CD4-positive, alpha-beta T cell (primary cell): ENCODE measurements around the gene DPP9. TPM values are rescaled to one million over a fixed set of nuclear protein-coding genes. Genes with fewer than 3 reads are reported as not detected.

Source experiments
- ATAC-seq: fragments of 200-7000 bp; cut with Tn5 transposase; one replicate; pipeline ENCODE4 v1.10.0; 2022; ENCODE audit warnings: mild to moderate bottlenecking; ENCODE audit not compliant: poor library complexity
- CTCF ChIA-PET: fragments of 350-600 bp; sonication (Branson Sonifier 250); formaldehyde crosslinking; loops from one replicate; lab custom pipeline; 2021; ENCODE audit warnings: antibody characterized with exemption, inconsistent platforms; lab: Charles Lee
- POLR2A ChIA-PET: fragments of 350-600 bp; sonication (Branson Sonifier 250); formaldehyde crosslinking; loops from one replicate; lab custom pipeline; 2021; ENCODE audit warnings: antibody characterized with exemption, inconsistent platforms; lab: Charles Lee
- DNase-seq, 14 experiments: peaks; one replicate each; pipeline ENCODE4 v3.0.0-alpha.2; 2013 to 2020; ENCODE audit warnings: mixed read lengths in 2 of 14
- H3K27ac ChIP-seq, 2 donors: one replicate each; pipeline versions ENCODE4 v1.5.1 to v1.7.0; 2013; ENCODE audit warnings: low read length in 2 of 2, low read depth in 1 of 2, mild to moderate bottlenecking in 1 of 2
- H3K27me3 ChIP-seq, 2 experiments: 1 replicate in 1 of 2; 2 replicates in 1 of 2; pipeline versions ENCODE4 v1.6.1 to v1.7.0; 2013; ENCODE audit warnings: low read length in 2 of 2, control low read depth in 1 of 2, mild to moderate bottlenecking in 1 of 2, moderate library complexity in 1 of 2; ENCODE audit not compliant: insufficient read depth in 2 of 2, control insufficient read depth in 1 of 2
- H3K36me3 ChIP-seq: one replicate; pipeline ENCODE4 v1.6.1; 2013; ENCODE audit warnings: low read length, control low read depth; ENCODE audit not compliant: insufficient read depth
- H3K4me1 ChIP-seq: one replicate; pipeline ENCODE4 v1.6.1; 2013; ENCODE audit warnings: low read length, control low read depth; ENCODE audit not compliant: insufficient read depth
- H3K4me3 ChIP-seq: one replicate; pipeline ENCODE4 v1.5.1; 2013; ENCODE audit warnings: mild to moderate bottlenecking, low read length, moderate library complexity
- H3K9me3 ChIP-seq, 2 experiments: 1 replicate in 1 of 2; 2 replicates in 1 of 2; pipeline versions ENCODE4 v1.6.1 to v1.7.0; 2013; ENCODE audit warnings: low read length in 2 of 2, mild to moderate bottlenecking in 2 of 2, control low read depth in 1 of 2, moderate library complexity in 1 of 2; ENCODE audit not compliant: control insufficient read depth in 1 of 2, insufficient read depth in 1 of 2
- H3K27ac Mint-ChIP-seq: one replicate; pipeline ENCODE4 v1.8.0; 2020; ENCODE audit warnings: mixed read lengths
- H3K27me3 Mint-ChIP-seq: one replicate; pipeline ENCODE4 v1.8.0; 2021; ENCODE audit warnings: mixed read lengths
- H3K36me3 Mint-ChIP-seq: one replicate; pipeline ENCODE4 v1.8.0; 2021; ENCODE audit warnings: low read depth, mixed read lengths
- H3K4me1 Mint-ChIP-seq: one replicate; pipeline ENCODE4 v1.8.0; 2021; ENCODE audit warnings: low read depth, mixed read lengths
- H3K4me3 Mint-ChIP-seq: one replicate; pipeline ENCODE4 v1.8.0; 2020; ENCODE audit warnings: mild to moderate bottlenecking, mixed read lengths
- H3K9me3 Mint-ChIP-seq: one replicate; pipeline ENCODE4 v1.8.0; 2020; ENCODE audit warnings: mixed read lengths
- intact Hi-C, 2 experiments: fragments of 100-400 bp; cut with DNase I in 1 of 2; cut with micrococcal nuclease in 1 of 2; formaldehyde crosslinking; loops; one replicate each; pipeline versions ENCODE4 v1.15.1 to v1.9.0; 2023 to 2025; cut with DNase I, micrococcal nuclease
- total RNA-seq, 174 experiments: library from RNA in 2 of 174; stranded (reverse) in 2 of 174; gene quantifications; one replicate each; pipeline ENCODE4 v1.2.3 and lab custom pipeline; 2021 to 2026
- TF ChIP-seq, protein P1 (sequence below): fragments of 200-600 bp; IDR thresholded peaks from one replicate; pipeline ENCODE4 v1.8.0; 2022; ENCODE audit warnings: antibody characterized with exemption, mild to moderate bottlenecking

The DPP9 gene
- total RNA-seq, 2 experiments from 2014 or later, result 67.9 to 72.8 TPM

- no peaks in the 10 kb centered on the region for H3K36me3 ChIP-seq
- peak; percentile 65 to 91 (median 74) for DNase-seq
- H3K27me3 Mint-ChIP-seq, result peaks cover 36% of the 10 kb centered on the region
- no peak overlapping the region for H3K4me3 Mint-ChIP-seq
- H3K27ac ChIP-seq, result no peak overlapping the region
- intact Hi-C loops, result no loop called here
- peaks cover under 1 to 3% of the 10 kb centered on the region in 2 experiments for H3K27me3 ChIP-seq
- no peaks in the 10 kb centered on the region for H3K9me3 ChIP-seq
- POLR2A ChIA-PET, result interaction anchor here (1.2 to 1.6 kb wide), 2 partner anchors 22 to 44 kb away, joined by 3 to 8 read pairs; partner anchors contain the start of gene FEM1A
- TF ChIP-seq, protein P1, sequence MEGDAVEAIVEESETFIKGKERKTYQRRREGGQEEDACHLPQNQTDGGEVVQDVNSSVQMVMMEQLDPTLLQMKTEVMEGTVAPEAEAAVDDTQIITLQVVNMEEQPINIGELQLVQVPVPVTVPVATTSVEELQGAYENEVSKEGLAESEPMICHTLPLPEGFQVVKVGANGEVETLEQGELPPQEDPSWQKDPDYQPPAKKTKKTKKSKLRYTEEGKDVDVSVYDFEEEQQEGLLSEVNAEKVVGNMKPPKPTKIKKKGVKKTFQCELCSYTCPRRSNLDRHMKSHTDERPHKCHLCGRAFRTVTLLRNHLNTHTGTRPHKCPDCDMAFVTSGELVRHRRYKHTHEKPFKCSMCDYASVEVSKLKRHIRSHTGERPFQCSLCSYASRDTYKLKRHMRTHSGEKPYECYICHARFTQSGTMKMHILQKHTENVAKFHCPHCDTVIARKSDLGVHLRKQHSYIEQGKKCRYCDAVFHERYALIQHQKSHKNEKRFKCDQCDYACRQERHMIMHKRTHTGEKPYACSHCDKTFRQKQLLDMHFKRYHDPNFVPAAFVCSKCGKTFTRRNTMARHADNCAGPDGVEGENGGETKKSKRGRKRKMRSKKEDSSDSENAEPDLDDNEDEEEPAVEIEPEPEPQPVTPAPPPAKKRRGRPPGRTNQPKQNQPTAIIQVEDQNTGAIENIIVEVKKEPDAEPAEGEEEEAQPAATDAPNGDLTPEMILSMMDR, result no peak
- H3K36me3 Mint-ChIP-seq, result no peaks in the 10 kb centered on the region
- H3K4me1 ChIP-seq, result peaks cover 5% of the 10 kb centered on the region
- ATAC-seq, result peak; percentile 97
- CTCF ChIA-PET, result interaction anchor here (0.8 to 1.3 kb wide), 3 partner anchors 22 to 37 kb away, joined by 3 to 7 read pairs (median 5); partner anchors contain the start of gene FEM1A
- H3K4me1 Mint-ChIP-seq, result peaks cover 5% of the 10 kb centered on the region
- no peak overlapping the region for H3K4me3 ChIP-seq
- peaks cover 3% of the 10 kb centered on the region for H3K9me3 Mint-ChIP-seq
- H3K27ac Mint-ChIP-seq, result no peak overlapping the region
Measured at GRCh38 chr19:4768934-4769777, 45.5 kb upstream of the DPP9 start.

GRCh38 chr19:4764393-4764660 lies 40.7 kb upstream of the DPP9 start:
- Histone ChIP-seq H3K4me1 (peaks cover 16% of the 10 kb centered on the region), H3K27me3 (peaks cover 35 to 41% of the 10 kb centered on the region in 2 experiments), H3K4me3 (no peak overlapping the region), H3K27ac (no peak overlapping the region), H3K9me3 (peaks cover 0 to 7% of the 10 kb centered on the region in 2 experiments), H3K36me3 (no peaks in the 10 kb centered on the region)
- Mint-ChIP-seq H3K27me3 (peaks cover 50% of the 10 kb centered on the region), H3K4me1 (peaks cover 1% of the 10 kb centered on the region), H3K4me3 (no peak overlapping the region), H3K36me3 (no peaks in the 10 kb centered on the region), H3K9me3 (no peaks in the 10 kb centered on the region), H3K27ac (no peak overlapping the region)
- CTCF ChIA-PET, result no interaction called here
- DNase-seq (no peak), ATAC-seq (no peak)
- intact Hi-C loops, result no loop called here
- TF ChIP-seq, protein P1, result no peak
- POLR2A ChIA-PET, result no interaction called here

DNA sequence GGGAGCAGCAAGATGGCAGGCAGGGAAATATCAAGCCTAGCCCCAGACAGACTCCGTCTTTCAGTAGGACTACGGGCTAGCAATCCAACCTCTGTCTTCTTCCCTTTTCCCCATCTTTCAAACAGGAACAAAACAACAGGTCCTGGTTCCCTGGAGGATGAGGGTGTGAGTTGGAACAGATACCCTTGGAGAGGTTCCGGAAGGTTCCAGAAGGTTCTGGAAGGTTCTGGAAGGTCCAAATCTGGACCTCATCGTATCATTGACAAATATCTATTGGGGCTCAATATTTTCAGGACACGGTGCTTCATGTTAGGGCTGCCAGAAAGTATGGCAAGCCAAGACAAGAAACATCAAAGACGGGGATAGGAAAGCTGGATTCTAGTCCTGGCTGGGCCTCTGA lies 39.4 kb upstream of the DPP9 start:
- Histone ChIP-seq H3K27me3 (peaks cover 41 to 42% of the 10 kb centered on the region in 2 experiments), H3K4me3 (no peak overlapping the region), H3K36me3 (no peaks in the 10 kb centered on the region), H3K27ac (no peak overlapping the region), H3K4me1 (peaks cover 13% of the 10 kb centered on the region), H3K9me3 (peaks cover 0 to 16% of the 10 kb centered on the region in 2 experiments)
- POLR2A ChIA-PET, result no interaction called here
- intact Hi-C loops, result no loop called here
- H3K27ac Mint-ChIP-seq, result no peak overlapping the region
- DNase-seq (no peak), ATAC-seq (no peak)
- no peak overlapping the region for H3K4me3 Mint-ChIP-seq
- no peaks in the 10 kb centered on the region for H3K9me3 Mint-ChIP-seq
- TF ChIP-seq, protein P1, result no peak
- H3K4me1 Mint-ChIP-seq, result no peaks in the 10 kb centered on the region
- CTCF ChIA-PET, result no interaction called here
- no peaks in the 10 kb centered on the region for H3K36me3 Mint-ChIP-seq
- H3K27me3 Mint-ChIP-seq, result peaks cover 62% of the 10 kb centered on the region
